GM18507 (cell line): Measurements from ENCODE around the gene PHEX.
A peak's percentile ranks its signal among the peaks of the same experiment; 100 is the strongest.

Experiments used
- DNase-seq: peaks from one replicate; pipeline ENCODE4 v3.0.0; 2011; ENCODE audit warnings: low read depth; ENCODE audit not compliant: insufficient read length; ENCODE audit errors: extremely low spot score
- FAIRE-seq: peaks from 2 replicates; lab custom pipeline; 2011; peaks lifted over from hg19 to GRCh38; lab: Jason Lieb, UNC

PHEX gene

GRCh38 chrX:22032084-22032483, at the start of gene PHEX:
TSS of gene PHEX (plus strand) at chrX:22032325. CDS start at chrX:22033006, 681 bp downstream.
- no peak for DNase-seq
- FAIRE-seq: no peak

GRCh38 chrX:21985332-21985777, 46.8 kb upstream of the PHEX start:
- peak; percentile 35 for DNase-seq
- peak; percentile 93 for FAIRE-seq

- no peak for FAIRE-seq
- DNase-seq: no peak
Observed at GRCh38 chrX:21986596-21986995, 45.5 kb upstream of the PHEX start.

GRCh38 chrX:21989384-21989783, 42.7 kb upstream of the PHEX start:
- peak; percentile 58 for FAIRE-seq
- no peak for DNase-seq

GRCh38 chrX:21990832-21991231, 41.3 kb upstream of the PHEX start:
- no peak for DNase-seq
- FAIRE-seq: no peak

- FAIRE-seq (no peak), DNase-seq (no peak)
Observed at GRCh38 chrX:21991504-21991903, 40.6 kb upstream of the PHEX start.

- FAIRE-seq (peak; percentile 60), DNase-seq (no peak)
Observed at GRCh38 chrX:21993265-21993664, 38.9 kb upstream of the PHEX start.

- DNase-seq (no peak), FAIRE-seq (no peak)
Observed at GRCh38 chrX:21996872-21997455, 35.2 kb upstream of the PHEX start.

GRCh38 chrX:21998037-21998436, 34.1 kb upstream of the PHEX start:
- DNase-seq (no peak), FAIRE-seq (no peak)

- FAIRE-seq: no peak
- no peak for DNase-seq
Observed at GRCh38 chrX:22004866-22005265, 27.3 kb upstream of the PHEX start.

- FAIRE-seq (peak; percentile 24), DNase-seq (no peak)
Observed at GRCh38 chrX:22012051-22012450, 20.1 kb upstream of the PHEX start.

GRCh38 chrX:22012931-22013330, 19.2 kb upstream of the PHEX start:
- FAIRE-seq: no peak
- DNase-seq: no peak

- FAIRE-seq: no peak
- no peak for DNase-seq
Observed at GRCh38 chrX:22015139-22015750, 16.9 kb upstream of the PHEX start.

GRCh38 chrX:22021751-22022324, 10.3 kb upstream of the PHEX start:
- FAIRE-seq: no peak
- DNase-seq: no peak

GRCh38 chrX:22024577-22024976, 7.5 kb upstream of the PHEX start:
- DNase-seq (no peak), FAIRE-seq (no peak)

GRCh38 chrX:22025751-22026150, 6.4 kb upstream of the PHEX start:
- no peak for FAIRE-seq

GRCh38 chrX:22026731-22027130, 5.4 kb upstream of the PHEX start:
- FAIRE-seq (no peak), DNase-seq (no peak)

More at GRCh38 chrX:22025751-22026150, 6.4 kb upstream of the PHEX start:
- no peak for DNase-seq

- FAIRE-seq (no peak), DNase-seq (no peak)
Observed at GRCh38 chrX:22032506-22032905, 381 bp downstream of the PHEX start.

- no peak for FAIRE-seq
Observed at GRCh38 chrX:22033818-22034217, 1.7 kb downstream of the PHEX start.

GRCh38 chrX:22035236-22035635, 3.1 kb downstream of the PHEX start:
- FAIRE-seq: no peak
- DNase-seq: no peak

More at GRCh38 chrX:22033818-22034217, 1.7 kb downstream of the PHEX start:
- DNase-seq: no peak

- FAIRE-seq (no peak), DNase-seq (no peak)
Observed at GRCh38 chrX:22037225-22037624, 5.1 kb downstream of the PHEX start.
